Esophagus squamous epithelium (tissue), 4 donors: Measurements from ENCODE around the gene CCDC32.

Experiments
- CTCF ChIP-seq, 6 experiments: fragments of 450-650 bp in 4 of 6; fragments of 200-600 bp in 2 of 6; sonication (generic) in 2 of 6; IDR thresholded peaks; one replicate each; pipeline ENCODE4 v1.5.1; 2016 to 2019; ENCODE audit warnings: antibody characterized with exemption in 6 of 6, mild to moderate bottlenecking in 4 of 6, moderate library complexity in 4 of 6
- POLR2A ChIP-seq, 4 donors: fragments of 450-650 bp; IDR thresholded peaks; one replicate each; pipeline ENCODE4 v1.6.1; 2017; ENCODE audit warnings: antibody characterized with exemption in 4 of 4, mild to moderate bottlenecking in 4 of 4, moderate library complexity in 3 of 4

GRCh38 chr15:40595773-40596172 lies 30.9 kb upstream of the CCDC32 start:
- TF ChIP-seq CTCF (IDR thresholded peaks at IDR 0.05) (no peak), POLR2A (IDR thresholded peaks at IDR 0.05) (no peak)
